Natural killer cell (primary cell): ENCODE data around the gene CNBD2. TPM values are rescaled to one million over a fixed set of nuclear protein-coding genes. Genes with fewer than 3 reads are reported as not detected.
A peak's percentile ranks its signal among the peaks of the same experiment; 100 is the strongest.
"Not testable (repeated sequence)": the region's sequence is repeated elsewhere in the genome, so short reads cannot be mapped to it uniquely, and the experiment has no call there.

ENCODE experiments used
- ATAC-seq, 3 donors: fragments of 150-1000 bp in 2 of 3; fragments of 200-7000 bp in 1 of 3; cut with Tn5 transposase; 1 replicate in 1 of 3; 2 replicates in 2 of 3; pipeline ENCODE4 v1.10.0; 2021; ENCODE audit warnings: mild to moderate bottlenecking in 2 of 3, moderate library complexity in 2 of 3
- DNase-seq, 2 donors: peaks; one replicate each; pipeline versions ENCODE4 v3.0.0 to v3.0.0-alpha.2; 2013 to 2021; ENCODE audit warnings: mixed read lengths in 1 of 2
- H3K27ac ChIP-seq: one replicate; pipeline ENCODE4 v1.5.1; 2013; ENCODE audit warnings: mild to moderate bottlenecking, low read length
- H3K27me3 ChIP-seq: one replicate; pipeline ENCODE4 v1.6.1; 2013; ENCODE audit warnings: low read length; ENCODE audit not compliant: control insufficient read depth, insufficient read depth
- H3K36me3 ChIP-seq: one replicate; pipeline ENCODE4 v1.6.1; 2013; ENCODE audit warnings: low read length; ENCODE audit not compliant: control insufficient read depth, insufficient read depth
- H3K4me1 ChIP-seq: one replicate; pipeline ENCODE4 v1.6.1; 2013; ENCODE audit warnings: low read length; ENCODE audit not compliant: control insufficient read depth, insufficient read depth
- H3K4me3 ChIP-seq: one replicate; pipeline ENCODE4 v1.5.1; 2013; ENCODE audit warnings: low read length
- H3K9me3 ChIP-seq: one replicate; pipeline ENCODE4 v1.6.1; 2013; ENCODE audit warnings: low read length; ENCODE audit not compliant: control insufficient read depth, insufficient read depth
- H3K27ac Mint-ChIP-seq, 2 donors: one replicate each; pipeline ENCODE4 v1.8.0; 2022; ENCODE audit warnings: mild to moderate bottlenecking in 2 of 2, mixed read lengths in 2 of 2, moderate library complexity in 1 of 2
- H3K27me3 Mint-ChIP-seq, 2 donors: one replicate each; pipeline ENCODE4 v1.8.0; 2022; ENCODE audit warnings: low read depth in 2 of 2, mixed read lengths in 2 of 2
- H3K36me3 Mint-ChIP-seq: one replicate; pipeline ENCODE4 v1.8.0; 2022; ENCODE audit warnings: mixed read lengths
- H3K4me1 Mint-ChIP-seq, 2 donors: one replicate each; pipeline ENCODE4 v1.8.0; 2022; ENCODE audit warnings: mixed read lengths in 2 of 2
- H3K4me3 Mint-ChIP-seq: one replicate; pipeline ENCODE4 v1.8.0; 2022; ENCODE audit warnings: mild to moderate bottlenecking, moderate library complexity, mixed read lengths
- H3K9me3 Mint-ChIP-seq, 2 donors: one replicate each; pipeline ENCODE4 v1.8.0; 2022; ENCODE audit warnings: mixed read lengths in 2 of 2
- WGBS: methylation state at CpG from one replicate; pipeline ENCODE4 v1.1.7; 2013; ENCODE audit warnings: missing lambda C conversion rate; ENCODE audit not compliant: insufficient coverage; 5-methylcytosine and 5-hydroxymethylcytosine counted together
- intact Hi-C: fragments of 100-400 bp; cut with micrococcal nuclease; formaldehyde crosslinking; loops from one replicate; pipeline ENCODE4 v1.14.2; 2022
- total RNA-seq, 4 donors: library from RNA; stranded (reverse); fragments of 120-200 nt in 1 of 4; gene quantifications; one replicate each; pipeline versions ENCODE4 v1.2.3 to v1.2.4, GENCODE V29; 2013 to 2022
- TF ChIP-seq, protein P1 (sequence below): fragments of 200-600 bp; IDR thresholded peaks from one replicate; pipeline ENCODE4 v1.8.0; 2022; ENCODE audit warnings: antibody characterized with exemption

CNBD2 gene
- total RNA-seq, 3 donors from 2014 or later (not counting 1 experiment from before 2014, with no cell fraction given): 17.2 to 20.5 (median 19.5) TPM

GRCh38 chr20:36018208-36018988 lies 50.0 kb downstream of the CNBD2 start:
- intact Hi-C loops: no loop called here
- Histone ChIP-seq H3K36me3 (no peaks in the 10 kb centered on the region), H3K4me3 (no peak overlapping the region), H3K27me3 (no peaks in the 10 kb centered on the region), H3K4me1 (no peaks in the 10 kb centered on the region), H3K9me3 (no peaks in the 10 kb centered on the region), H3K27ac (no peak overlapping the region)
- 88% methylated on average over 7 of the region's 7 CpGs for WGBS
- H3K36me3 Mint-ChIP-seq: no peaks in the 10 kb centered on the region
- H3K27me3 Mint-ChIP-seq: no peaks in the 10 kb centered on the region
- no peak overlapping the region for H3K27ac Mint-ChIP-seq
- H3K4me1 Mint-ChIP-seq: no peaks in the 10 kb centered on the region
- DNase-seq: no peak
- TF ChIP-seq, protein P1, sequence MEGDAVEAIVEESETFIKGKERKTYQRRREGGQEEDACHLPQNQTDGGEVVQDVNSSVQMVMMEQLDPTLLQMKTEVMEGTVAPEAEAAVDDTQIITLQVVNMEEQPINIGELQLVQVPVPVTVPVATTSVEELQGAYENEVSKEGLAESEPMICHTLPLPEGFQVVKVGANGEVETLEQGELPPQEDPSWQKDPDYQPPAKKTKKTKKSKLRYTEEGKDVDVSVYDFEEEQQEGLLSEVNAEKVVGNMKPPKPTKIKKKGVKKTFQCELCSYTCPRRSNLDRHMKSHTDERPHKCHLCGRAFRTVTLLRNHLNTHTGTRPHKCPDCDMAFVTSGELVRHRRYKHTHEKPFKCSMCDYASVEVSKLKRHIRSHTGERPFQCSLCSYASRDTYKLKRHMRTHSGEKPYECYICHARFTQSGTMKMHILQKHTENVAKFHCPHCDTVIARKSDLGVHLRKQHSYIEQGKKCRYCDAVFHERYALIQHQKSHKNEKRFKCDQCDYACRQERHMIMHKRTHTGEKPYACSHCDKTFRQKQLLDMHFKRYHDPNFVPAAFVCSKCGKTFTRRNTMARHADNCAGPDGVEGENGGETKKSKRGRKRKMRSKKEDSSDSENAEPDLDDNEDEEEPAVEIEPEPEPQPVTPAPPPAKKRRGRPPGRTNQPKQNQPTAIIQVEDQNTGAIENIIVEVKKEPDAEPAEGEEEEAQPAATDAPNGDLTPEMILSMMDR: no peak
- peak in 1 of 3 donors; percentile 24 for ATAC-seq
- H3K4me3 Mint-ChIP-seq: no peak overlapping the region
- H3K9me3 Mint-ChIP-seq: no peaks in the 10 kb centered on the region

- H3K4me3 ChIP-seq, H3K36me3 ChIP-seq, H3K36me3 Mint-ChIP-seq, H3K27me3 ChIP-seq, H3K4me1 Mint-ChIP-seq, H3K9me3 ChIP-seq, H3K9me3 Mint-ChIP-seq, DNase-seq, H3K27ac Mint-ChIP-seq, intact Hi-C loops, H3K27me3 Mint-ChIP-seq, H3K4me3 Mint-ChIP-seq, ATAC-seq, H3K27ac ChIP-seq, H3K4me1 ChIP-seq: not testable (repeated sequence)
- WGBS: 91% methylated on average over 7 of the region's 7 CpGs
Measured at GRCh38 chr20:36026131-36026530, 57.7 kb downstream of the CNBD2 start.

DNA sequence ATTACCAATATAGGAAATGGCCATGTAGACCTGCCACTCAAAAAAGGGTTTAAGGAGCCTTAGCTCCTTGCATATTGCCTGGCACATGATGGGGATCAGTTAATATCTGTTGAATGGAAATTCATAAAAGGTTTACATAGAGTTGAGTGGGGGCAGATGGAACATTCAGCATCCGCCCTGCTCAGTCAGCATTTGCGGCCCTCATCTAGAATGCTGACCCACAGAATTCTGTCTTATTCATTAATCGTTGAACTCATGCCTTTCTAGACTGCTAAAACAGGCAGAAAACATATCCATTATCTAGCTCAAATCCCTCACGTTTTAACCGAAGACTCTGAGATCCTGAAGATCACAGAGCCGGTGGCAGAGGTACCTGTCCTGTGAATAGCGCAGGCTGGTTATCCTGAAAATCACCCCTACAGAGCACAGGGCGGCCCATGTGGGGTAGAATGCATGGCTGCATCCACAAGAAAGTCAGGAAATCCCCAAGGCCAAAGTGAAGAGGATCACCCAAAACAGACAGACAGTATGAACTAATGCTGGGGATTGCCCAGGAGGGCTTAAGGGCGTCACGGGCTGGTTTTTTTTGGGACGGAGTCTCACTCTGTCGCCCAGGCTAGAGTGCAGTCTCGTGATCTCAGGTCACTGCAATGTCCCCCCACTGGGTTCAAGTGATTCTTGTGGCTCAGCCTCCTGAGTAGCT lies 59.9 kb downstream of the CNBD2 start:
- H3K4me1 ChIP-seq: no peaks in the 10 kb centered on the region
- Mint-ChIP-seq H3K4me3 (no peak overlapping the region), H3K4me1 (no peaks in the 10 kb centered on the region), H3K36me3 (no peaks in the 10 kb centered on the region), H3K27me3 (peaks cover 6 to 8% of the 10 kb centered on the region in 2 donors), H3K9me3 (no peaks in the 10 kb centered on the region), H3K27ac (no peak overlapping the region)
- DNase-seq: no peak
- H3K4me3 ChIP-seq: no peak overlapping the region
- ATAC-seq: no peak
- H3K36me3 ChIP-seq: no peaks in the 10 kb centered on the region
- WGBS: 83% methylated on average over 13 of the region's 13 CpGs
- intact Hi-C loops: no loop called here
- no peaks in the 10 kb centered on the region for H3K27me3 ChIP-seq
- no peaks in the 10 kb centered on the region for H3K9me3 ChIP-seq
- no peak overlapping the region for H3K27ac ChIP-seq
- TF ChIP-seq, protein P1: no peak

GRCh38 chr20:36030149-36030548 lies 61.8 kb downstream of the CNBD2 start:
- Mint-ChIP-seq H3K36me3 (no peaks in the 10 kb centered on the region), H3K9me3 (no peaks in the 10 kb centered on the region), H3K4me3 (no peak overlapping the region), H3K27ac (no peak overlapping the region), H3K27me3 (peaks cover 6 to 8% of the 10 kb centered on the region in 2 donors), H3K4me1 (no peaks in the 10 kb centered on the region)
- Histone ChIP-seq H3K36me3 (no peaks in the 10 kb centered on the region), H3K9me3 (no peaks in the 10 kb centered on the region), H3K27me3 (no peaks in the 10 kb centered on the region), H3K4me1 (no peaks in the 10 kb centered on the region), H3K27ac (no peak overlapping the region), H3K4me3 (no peak overlapping the region)
- 84% methylated on average over 7 of the region's 8 CpGs for WGBS
- intact Hi-C loops: no loop called here
- ATAC-seq (no peak), DNase-seq (no peak)
- TF ChIP-seq, protein P1: no peak
